ENCODE data around the gene GNAO1.

DNA sequence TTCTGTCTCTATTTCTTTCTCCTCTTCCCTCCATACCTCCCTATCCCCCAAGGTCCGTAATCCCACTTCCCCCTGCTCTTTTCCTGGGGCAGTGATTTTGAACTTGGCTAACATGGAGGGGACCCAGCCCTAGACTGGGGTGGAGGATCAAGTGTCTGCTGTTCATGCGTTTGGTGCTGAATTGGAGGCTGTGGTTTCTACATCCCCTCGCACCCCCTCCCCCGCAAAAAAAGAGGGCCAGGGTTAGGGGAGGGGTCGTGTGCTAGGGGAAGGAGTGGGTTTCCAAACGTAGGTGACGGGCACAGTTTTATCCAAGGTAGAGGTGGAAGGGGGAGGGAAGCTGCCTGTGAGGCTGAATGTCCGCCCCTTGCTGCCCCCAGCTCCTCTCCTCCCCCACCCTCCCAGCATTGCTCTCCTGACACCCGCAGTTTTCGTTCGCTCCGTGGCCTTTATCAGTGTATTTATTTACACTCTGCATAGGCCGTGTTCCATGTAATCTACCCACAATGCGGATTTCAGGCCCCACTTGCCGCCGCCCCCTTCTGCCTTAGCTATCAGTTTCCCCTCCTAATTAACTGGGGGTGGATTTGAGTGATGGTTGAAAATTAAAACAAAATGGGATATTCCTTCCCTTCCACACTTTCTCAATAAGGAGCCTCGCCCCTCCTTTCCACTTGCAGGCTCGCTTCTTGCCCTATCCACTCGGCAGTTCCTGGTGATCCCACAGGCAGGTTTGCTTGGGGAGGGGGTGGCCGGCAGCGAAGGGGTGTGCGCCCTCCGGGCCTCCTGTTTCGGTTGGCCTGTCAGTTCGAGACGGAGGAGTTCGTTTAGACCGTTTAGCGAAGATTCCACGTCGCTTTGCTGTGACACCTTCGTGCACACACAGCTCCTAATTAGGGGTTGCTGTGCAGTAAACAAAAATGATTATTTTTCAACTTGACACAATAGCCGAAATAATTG lies 2.0 kb downstream of the GNAO1 start:
- TF ChIP-seq, protein P1, sequence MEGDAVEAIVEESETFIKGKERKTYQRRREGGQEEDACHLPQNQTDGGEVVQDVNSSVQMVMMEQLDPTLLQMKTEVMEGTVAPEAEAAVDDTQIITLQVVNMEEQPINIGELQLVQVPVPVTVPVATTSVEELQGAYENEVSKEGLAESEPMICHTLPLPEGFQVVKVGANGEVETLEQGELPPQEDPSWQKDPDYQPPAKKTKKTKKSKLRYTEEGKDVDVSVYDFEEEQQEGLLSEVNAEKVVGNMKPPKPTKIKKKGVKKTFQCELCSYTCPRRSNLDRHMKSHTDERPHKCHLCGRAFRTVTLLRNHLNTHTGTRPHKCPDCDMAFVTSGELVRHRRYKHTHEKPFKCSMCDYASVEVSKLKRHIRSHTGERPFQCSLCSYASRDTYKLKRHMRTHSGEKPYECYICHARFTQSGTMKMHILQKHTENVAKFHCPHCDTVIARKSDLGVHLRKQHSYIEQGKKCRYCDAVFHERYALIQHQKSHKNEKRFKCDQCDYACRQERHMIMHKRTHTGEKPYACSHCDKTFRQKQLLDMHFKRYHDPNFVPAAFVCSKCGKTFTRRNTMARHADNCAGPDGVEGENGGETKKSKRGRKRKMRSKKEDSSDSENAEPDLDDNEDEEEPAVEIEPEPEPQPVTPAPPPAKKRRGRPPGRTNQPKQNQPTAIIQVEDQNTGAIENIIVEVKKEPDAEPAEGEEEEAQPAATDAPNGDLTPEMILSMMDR (optimal IDR thresholded peaks at IDR 0.05 in 1 of 3, IDR thresholded peaks at IDR 0.05 in 1 of 3, conservative IDR thresholded peaks at IDR 0.05 in 1 of 3; ENCODE audit: extremely low read depth in 1 of 3, insufficient read depth in 2 of 3, low read length in 3 of 3), result no peak
- TF ChIP-seq EZH2 (IDR thresholded peaks at IDR 0.05; ENCODE audit: low read length), result no peak

All from keratinocyte (primary cell).